COLO829 (cell line): ENCODE results near the gene CRTC1.

ENCODE experiments used
- DNase-seq: peaks from one replicate; pipeline ENCODE4 v3.0.0; 2012; ENCODE audit warnings: low spot score

Gene CRTC1

GRCh38 chr19:18749362-18750231 is 66.1 kb downstream of the CRTC1 start:
- no peak for DNase-seq

DNA sequence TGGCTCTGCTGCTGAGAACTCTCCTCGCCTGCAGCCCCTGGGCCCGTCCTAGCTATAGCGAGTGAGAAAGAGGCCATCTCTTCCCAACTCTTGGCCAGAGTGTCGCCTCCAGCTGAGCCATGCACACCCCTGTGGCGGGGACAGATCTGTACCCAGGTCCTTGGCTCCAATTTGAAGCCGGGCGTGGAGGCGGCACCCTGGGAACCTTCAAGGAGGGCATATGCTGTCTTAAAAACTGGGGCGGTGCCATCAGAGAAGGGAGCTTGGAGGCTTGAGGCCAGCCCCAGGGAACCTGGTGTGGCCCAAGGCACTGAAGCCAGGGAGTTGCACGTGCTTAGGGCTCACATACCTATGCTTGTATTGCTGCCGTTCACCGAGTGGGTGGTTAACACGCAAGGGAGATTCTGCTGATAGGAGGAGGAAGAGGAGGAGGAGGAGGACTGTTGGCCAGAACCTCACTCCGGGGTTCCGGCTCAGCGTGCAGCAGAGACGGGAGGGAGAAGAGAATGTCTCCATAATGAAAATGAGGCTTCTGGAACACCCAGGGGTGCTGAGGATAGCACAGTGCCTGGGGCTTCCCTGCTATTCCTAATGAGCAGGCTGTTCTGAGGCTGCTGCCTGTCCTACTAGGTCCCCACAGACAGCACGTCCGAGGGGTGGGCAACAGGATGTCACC is 67.0 kb downstream of the CRTC1 start:
- no peak for DNase-seq

DNA sequence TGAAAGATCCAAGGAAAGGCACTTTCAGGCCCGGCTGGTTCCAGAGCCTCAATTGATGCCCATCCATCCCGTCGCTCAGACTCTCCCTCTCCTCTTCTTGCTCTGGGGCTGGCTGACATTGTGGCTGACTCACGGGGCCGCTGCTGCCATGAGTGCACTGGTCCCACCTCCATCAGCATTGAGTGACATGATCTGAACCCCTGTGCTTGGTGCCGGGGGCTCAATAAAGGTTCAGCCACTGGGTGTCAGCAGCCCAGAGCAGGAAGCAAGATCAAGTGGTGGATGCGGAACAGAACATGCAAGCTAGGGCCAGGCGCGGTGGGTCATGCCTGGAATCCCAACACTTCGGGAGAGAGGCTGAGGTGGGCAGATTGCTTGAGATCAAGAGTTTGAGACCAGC is 68.1 kb downstream of the CRTC1 start:
- no peak for DNase-seq

- DNase-seq, result no peak
Observed at GRCh38 chr19:18754501-18754900, 71.0 kb downstream of the CRTC1 start.

DNA sequence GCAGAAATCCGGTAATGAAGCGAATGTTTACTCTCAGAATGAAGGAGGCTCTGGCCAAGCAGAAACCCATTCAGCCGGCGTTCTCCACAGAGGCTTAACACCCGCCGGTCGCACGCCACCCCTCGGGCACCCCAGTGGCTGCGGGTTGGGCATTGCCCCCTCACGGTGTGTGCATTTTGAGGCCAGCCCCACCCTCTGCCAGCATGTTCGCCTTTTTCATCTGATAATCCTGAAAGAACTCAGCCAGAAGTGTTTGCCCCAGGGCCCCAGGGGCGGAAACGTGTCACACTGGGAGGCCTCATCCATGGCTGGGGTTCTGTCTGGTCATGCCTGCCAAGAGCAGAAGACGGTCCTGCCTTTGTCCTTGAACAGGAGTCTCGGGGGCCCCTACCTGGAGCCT is 73.4 kb downstream of the CRTC1 start:
- no peak for DNase-seq

DNA sequence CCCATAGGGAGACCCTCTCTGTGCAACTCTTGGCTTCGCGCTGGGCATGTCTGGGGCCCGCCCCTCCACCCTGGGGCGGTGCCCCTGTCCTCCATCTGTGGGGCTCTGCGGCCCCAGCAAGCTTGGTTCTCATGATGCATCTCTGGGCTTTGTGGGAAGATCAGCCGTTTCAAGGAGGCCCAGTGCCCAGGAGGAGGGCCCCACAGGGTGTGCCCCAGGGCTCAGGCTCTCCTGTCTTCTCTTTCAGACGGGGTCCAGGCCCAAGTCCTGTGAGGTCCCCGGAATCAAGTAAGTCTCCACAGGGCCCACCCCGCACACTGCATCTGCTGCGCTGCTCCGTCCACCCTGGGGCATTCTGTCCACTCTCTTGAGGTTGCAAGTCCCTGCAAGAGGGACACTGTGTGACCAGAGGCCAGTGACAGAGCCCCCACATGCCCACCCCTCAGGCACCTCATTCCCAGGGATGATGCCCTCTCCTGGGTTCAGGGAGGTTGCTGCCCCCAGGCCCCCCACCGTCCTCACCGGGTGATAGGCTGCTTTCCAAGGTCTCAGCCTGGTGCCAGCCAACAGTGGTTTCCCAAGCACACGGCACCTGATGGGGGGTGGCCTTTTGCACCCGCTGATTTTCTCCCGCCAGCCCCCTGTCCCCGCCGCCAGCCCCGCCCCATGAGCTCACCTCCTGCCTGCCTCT is 76.0 kb downstream of the CRTC1 start:
- DNase-seq, result no peak

DNA sequence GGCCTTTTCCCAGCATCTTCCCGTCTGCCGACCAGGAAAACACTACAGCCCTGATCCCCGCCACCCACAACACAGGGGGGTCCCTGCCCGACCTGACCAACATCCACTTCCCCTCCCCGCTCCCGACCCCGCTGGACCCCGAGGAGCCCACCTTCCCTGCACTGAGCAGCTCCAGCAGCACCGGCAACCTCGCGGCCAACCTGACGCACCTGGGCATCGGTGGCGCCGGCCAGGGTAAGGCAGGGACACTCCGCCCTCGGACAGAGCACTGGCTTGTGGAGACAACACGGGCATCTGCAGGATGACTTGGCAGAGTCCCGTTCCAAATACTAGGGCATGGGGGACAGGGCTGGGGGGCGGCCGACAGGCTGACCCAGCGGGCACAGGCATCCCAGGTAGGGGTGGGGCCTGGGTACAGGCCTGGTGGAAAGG is 76.5 kb downstream of the CRTC1 start:
- DNase-seq, result no peak

DNA sequence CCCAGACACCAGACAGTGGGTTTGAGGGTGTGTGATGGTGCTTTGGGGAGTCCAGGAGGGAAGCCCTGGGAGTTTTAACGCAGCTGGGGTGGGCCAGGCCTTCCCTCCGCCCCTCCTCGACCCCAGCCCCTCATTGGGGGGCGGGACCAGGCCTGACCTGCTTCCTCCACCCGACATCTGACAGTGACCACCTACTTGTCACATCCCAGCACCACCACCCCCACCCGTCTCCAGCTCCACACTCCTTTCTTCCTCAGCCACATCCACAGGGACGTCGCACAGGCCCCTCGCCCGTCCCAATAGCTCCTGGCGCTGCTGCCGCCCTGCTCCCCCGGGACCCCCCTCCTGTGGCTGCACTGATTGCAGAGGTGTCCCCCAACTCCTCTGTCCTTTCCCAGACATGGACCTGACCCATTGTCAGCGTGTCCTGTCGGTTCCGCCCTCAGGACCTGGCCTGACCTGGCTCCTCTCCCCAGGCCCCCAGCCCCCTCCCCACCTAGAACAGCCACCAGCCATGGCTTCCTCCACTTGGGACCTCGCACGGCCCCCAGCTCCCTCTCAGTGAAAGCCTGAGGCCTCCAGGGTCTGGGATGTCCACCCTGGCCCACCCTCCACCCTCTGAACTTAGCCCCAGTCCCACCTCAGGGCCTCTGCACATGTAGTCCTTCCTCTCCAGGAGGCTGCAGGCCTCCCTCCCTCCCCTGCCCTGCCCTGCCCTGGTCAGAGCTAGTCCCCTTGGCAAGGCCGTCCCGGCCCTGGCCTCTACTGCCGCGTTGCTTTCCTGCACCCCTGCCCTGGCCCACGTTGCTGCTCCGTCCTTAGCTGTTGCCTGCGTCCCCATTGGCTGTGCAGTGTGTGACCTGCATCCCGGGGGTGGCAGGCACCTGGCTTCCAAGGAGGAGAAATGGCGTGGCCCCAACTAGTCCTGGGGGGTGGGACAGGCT is 77.2 kb downstream of the CRTC1 start:
- DNase-seq, result no peak

- DNase-seq, result no peak
Observed at GRCh38 chr19:18761531-18762110, 78.1 kb downstream of the CRTC1 start.

DNA sequence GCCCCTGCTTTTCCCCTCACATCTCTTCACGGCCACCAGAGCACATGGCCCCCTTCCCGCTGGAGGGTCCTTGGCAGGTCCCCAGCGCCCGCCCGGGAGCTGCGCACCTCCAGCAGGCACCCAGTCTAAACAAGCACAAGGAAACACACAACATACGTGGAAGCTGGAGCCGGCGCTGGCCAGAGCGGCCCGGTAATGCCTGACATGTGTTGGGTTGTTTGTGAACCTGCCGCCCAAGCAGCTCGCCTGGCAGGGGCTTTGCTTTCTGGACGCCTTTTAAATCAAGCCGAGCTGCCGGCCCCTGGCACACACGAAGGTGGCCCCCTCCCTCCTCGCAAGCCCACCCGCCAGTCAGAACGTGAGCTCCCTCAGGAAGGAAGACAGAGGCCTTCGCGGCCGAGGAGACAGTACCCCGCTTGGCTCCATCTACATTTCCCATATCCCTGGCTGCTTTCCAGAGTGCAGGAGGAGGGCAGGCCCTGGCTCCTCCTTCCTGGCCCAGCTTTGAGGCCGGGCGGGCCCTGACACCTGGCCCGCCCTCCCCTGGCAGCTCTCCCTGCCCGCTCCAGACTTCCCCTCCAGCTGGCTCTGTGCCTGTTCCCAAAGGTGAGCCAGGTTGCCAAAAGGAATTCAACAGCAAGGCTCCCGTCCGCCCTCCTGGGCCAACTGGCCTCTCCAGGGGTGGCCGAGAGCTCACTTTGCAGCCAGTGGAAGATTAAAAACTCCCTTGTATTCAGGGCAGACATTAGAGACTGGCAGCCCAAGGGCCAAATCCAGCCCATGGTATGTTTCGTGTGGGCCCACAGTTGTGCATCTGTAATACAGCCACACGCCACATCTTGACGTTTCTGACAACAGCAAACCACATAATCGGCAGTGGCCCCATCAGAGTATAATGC is 78.9 kb downstream of the CRTC1 start:
- no peak for DNase-seq

DNA sequence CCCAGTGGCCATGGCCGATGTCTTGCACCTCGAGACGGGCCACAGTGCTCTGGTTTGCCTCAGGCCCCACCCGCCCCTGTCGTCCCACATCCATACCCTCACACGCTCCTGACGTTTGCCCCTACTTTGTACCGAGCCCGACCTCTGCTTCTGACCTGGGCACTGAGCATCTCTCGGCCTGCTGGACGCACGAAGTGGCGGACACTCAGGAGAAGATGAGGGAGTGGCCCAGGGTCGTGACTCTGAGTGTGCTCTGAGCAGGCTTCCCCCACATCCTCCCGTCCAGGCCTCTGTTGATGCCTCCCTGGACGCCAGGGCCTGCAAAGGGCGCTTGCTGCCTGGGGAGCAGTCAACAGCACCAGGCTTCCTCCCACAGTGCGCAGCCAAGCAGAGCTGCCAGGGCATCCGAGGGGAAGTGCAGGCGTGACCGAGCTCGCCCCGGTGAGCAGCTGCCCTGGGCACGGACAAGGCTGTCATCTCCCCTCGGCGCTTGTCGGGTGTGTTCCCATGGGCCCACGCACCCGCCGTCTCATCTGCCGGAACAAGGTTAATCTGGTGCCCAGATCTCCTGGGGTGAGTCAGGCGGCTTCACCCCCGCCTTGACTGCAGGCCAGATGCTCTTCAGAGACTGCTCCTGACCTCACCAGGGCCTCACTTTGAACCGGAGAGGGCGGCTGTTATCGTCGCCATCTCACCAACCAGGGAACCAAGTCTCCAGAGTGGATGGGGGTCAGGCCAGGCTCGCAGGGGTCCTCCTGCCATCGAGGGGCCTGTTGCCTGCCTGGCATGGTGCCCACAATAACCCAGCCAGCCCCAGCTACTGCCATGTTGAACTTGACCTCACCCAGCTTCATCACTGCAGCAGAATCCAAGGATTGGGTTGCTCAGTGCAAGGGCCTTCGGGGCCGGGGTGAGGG is 80.5 kb downstream of the CRTC1 start:
- no peak for DNase-seq

GRCh38 chr19:18764591-18765051 is 81.1 kb downstream of the CRTC1 start:
- no peak for DNase-seq

DNA sequence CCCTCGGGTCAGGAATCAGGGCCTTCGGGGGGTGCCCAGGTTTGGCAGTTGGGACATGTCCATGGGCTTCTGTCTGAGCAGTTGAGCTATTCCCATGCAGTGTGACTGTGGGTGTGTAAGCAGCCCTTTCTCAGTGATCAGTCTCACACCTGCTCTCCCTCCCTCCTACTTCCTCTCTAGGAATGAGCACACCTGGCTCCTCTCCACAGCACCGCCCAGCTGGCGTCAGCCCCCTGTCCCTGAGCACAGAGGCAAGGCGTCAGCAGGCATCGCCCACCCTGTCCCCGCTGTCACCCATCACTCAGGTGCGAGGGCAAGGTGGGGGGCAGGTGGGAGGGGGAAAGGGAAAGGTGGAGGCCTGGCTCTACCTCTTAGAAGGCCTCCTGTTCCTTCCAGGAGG is 81.7 kb downstream of the CRTC1 start:
- DNase-seq, result no peak

GRCh38 chr19:18768046-18768771 is 84.7 kb downstream of the CRTC1 start:
- no peak for DNase-seq

- no peak for DNase-seq
Observed at GRCh38 chr19:18768997-18769891, 85.8 kb downstream of the CRTC1 start.

- DNase-seq, result no peak
Observed at GRCh38 chr19:18769989-18770528, 86.6 kb downstream of the CRTC1 start.
